Endothelial cell (in vitro differentiated cells): ENCODE data around the gene TM4SF20. TPM values are rescaled to one million over a fixed set of nuclear protein-coding genes. Genes with fewer than 3 reads are reported as not detected.

Experiments
- DNase-seq: peaks from one replicate; pipeline ENCODE4 v3.0.0; 2021; ENCODE audit warnings: low spot score
- H3K27ac Mint-ChIP-seq: one replicate; pipeline ENCODE4 v1.8.0; 2021; ENCODE audit warnings: mixed read lengths, inconsistent platforms; ENCODE audit not compliant: unreplicated experiment
- H3K27me3 Mint-ChIP-seq: one replicate; pipeline ENCODE4 v1.8.0; 2021; ENCODE audit warnings: mild to moderate bottlenecking, moderate library complexity, mixed read lengths, inconsistent platforms; ENCODE audit not compliant: unreplicated experiment
- H3K36me3 Mint-ChIP-seq: one replicate; pipeline ENCODE4 v1.8.0; 2021; ENCODE audit warnings: mild to moderate bottlenecking, low read depth, mixed read lengths, inconsistent platforms; ENCODE audit not compliant: unreplicated experiment
- H3K4me1 Mint-ChIP-seq: one replicate; pipeline ENCODE4 v1.8.0; 2021; ENCODE audit warnings: mild to moderate bottlenecking, mixed read lengths, inconsistent platforms; ENCODE audit not compliant: unreplicated experiment
- H3K4me3 Mint-ChIP-seq: one replicate; pipeline ENCODE4 v1.8.0; 2021; ENCODE audit warnings: mild to moderate bottlenecking, mixed read lengths, inconsistent platforms; ENCODE audit not compliant: unreplicated experiment
- H3K9me3 Mint-ChIP-seq: one replicate; pipeline ENCODE4 v1.8.0; 2021; ENCODE audit warnings: mixed read lengths, inconsistent platforms; ENCODE audit not compliant: unreplicated experiment
- total RNA-seq: library from RNA; stranded (reverse); fragmentation: NEBNext Ultra II Directional; extraction: Animal tissue kit (Norgen Biotek cat#: 25700); gene quantifications from one replicate; pipeline ENCODE4 v1.2.1, GENCODE V29; 2021; ENCODE audit not compliant: unreplicated experiment
- TF ChIP-seq, protein P1 (sequence below): fragments of 200-600 bp; sonication (generic); IDR thresholded peaks from one replicate; pipeline ENCODE4 v1.5.0; 2021; ENCODE audit warnings: antibody characterized with exemption; ENCODE audit not compliant: unreplicated experiment

The TM4SF20 gene
- total RNA-seq, 1 donor from 2014 or later: not detected

DNA sequence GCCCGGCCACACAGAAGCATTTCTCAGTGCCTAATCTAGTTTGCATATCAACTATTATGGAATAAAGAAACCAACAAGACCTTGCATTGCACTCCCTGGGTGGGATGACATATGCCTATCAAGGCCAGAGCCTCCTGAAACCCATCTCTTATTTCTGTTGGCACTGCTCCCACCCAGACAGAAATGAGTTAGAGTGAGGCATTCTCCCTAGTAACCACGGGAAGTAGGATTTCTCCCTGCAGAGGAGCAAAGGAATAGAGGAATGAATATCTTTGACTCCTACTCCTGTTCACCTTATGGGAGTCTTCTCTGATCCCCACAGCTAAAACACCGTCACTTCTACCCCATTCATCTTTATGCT lies 32.9 kb upstream of the TM4SF20 start:
- Mint-ChIP-seq H3K9me3 (no peaks in the 10 kb centered on the region), H3K4me3 (no peak overlapping the region)

DNA sequence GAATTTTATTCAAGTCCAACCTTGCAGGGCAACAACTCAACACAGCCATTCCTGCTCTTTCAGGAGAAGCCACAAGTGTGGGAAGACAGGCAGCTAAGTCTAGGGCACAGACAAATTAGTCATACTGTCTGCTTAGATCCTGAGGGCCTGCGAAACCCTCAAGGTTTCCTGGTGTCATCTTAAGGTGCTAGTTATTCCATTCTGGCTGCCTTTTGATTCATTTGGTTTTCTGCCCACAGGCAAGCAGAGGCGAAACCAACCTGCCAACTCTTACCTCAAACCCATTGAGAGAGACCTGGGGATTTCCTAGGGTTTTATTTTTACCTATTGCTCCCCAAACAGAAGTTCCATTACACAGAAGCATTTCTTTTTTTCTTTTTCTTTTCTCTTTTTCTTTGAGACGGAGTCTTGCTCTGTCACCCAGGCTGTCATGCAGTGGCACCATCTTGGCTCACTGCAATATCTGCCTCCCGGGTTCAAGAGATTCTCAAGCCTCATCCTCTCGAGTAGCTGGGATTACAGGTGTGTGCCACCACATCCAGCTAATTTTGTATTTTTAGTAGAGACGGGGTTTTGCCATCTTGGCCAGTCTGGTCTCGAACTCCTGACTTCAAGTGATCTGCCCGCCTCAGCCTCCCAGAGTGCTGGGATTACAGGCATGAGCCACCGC lies 32.3 kb upstream of the TM4SF20 start:
- no peak overlapping the region for H3K4me3 Mint-ChIP-seq
- no peak for DNase-seq
- no peaks in the 10 kb centered on the region for H3K36me3 Mint-ChIP-seq
- H3K27ac Mint-ChIP-seq: no peak overlapping the region
- no peaks in the 10 kb centered on the region for H3K4me1 Mint-ChIP-seq
- H3K9me3 Mint-ChIP-seq: no peaks in the 10 kb centered on the region
- TF ChIP-seq, protein P1, sequence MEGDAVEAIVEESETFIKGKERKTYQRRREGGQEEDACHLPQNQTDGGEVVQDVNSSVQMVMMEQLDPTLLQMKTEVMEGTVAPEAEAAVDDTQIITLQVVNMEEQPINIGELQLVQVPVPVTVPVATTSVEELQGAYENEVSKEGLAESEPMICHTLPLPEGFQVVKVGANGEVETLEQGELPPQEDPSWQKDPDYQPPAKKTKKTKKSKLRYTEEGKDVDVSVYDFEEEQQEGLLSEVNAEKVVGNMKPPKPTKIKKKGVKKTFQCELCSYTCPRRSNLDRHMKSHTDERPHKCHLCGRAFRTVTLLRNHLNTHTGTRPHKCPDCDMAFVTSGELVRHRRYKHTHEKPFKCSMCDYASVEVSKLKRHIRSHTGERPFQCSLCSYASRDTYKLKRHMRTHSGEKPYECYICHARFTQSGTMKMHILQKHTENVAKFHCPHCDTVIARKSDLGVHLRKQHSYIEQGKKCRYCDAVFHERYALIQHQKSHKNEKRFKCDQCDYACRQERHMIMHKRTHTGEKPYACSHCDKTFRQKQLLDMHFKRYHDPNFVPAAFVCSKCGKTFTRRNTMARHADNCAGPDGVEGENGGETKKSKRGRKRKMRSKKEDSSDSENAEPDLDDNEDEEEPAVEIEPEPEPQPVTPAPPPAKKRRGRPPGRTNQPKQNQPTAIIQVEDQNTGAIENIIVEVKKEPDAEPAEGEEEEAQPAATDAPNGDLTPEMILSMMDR: no peak
- peaks cover 2% of the 10 kb centered on the region for H3K27me3 Mint-ChIP-seq

More for the DNA sequence above, 32.9 kb upstream of the TM4SF20 start:
- no peak overlapping the region for H3K27ac Mint-ChIP-seq
- TF ChIP-seq, protein P1: no peak
- DNase-seq: no peak
- no peaks in the 10 kb centered on the region for H3K36me3 Mint-ChIP-seq
- H3K4me1 Mint-ChIP-seq: no peaks in the 10 kb centered on the region
- H3K27me3 Mint-ChIP-seq: peaks cover 2% of the 10 kb centered on the region

DNA sequence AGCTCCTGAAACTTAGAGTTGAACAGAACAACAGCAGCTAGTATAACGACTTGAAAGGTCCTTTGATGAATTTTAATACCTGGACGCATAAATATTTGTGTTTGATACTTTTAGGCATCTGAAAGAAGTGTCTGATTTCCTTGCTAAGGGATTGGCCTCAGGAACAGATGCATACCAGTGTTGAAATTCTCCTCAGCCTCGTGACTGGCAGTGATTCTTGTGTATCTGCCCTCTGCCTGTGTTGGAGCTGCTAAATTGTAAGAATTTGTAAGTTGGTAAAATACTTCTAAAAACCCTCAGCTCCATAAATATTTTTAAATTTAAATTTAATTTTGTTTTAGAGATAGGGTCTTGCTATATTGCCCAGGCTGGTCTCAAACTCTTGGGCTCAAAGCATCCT lies 31.1 kb upstream of the TM4SF20 start:
- no peaks in the 10 kb centered on the region for H3K9me3 Mint-ChIP-seq
- no peak overlapping the region for H3K27ac Mint-ChIP-seq
- H3K36me3 Mint-ChIP-seq: no peaks in the 10 kb centered on the region
- no peak for DNase-seq
- no peak overlapping the region for H3K4me3 Mint-ChIP-seq
- TF ChIP-seq, protein P1: no peak
- H3K4me1 Mint-ChIP-seq: no peaks in the 10 kb centered on the region
- peaks cover 2% of the 10 kb centered on the region for H3K27me3 Mint-ChIP-seq

DNA sequence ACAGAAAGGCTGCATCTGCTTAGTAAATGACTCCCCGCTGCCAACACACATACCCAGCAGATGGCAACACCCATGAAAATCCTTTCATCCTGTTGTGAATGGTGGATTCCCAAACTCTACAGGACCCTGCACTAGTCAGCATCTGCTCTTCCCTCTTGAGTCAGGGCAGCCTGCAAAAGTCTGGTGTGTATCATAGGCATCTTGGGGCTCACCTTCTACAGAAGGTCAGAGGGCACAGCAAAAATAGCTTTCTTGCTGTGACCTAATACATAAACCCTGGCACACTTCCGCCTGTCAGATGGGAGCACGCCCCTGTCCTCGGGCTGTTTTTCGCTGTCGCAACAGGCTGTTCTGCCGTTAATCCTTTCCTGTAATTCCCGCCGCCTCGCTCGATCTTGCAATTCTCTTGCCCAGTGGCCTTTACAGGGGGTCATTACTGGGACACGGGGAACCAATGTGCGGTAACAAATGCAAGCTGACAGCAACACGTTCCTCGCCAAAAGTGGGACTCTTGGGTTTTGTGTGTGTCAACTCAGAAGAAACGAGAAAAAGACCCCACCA lies 28.6 kb upstream of the TM4SF20 start:
- H3K36me3 Mint-ChIP-seq: no peaks in the 10 kb centered on the region
- H3K27ac Mint-ChIP-seq: no peak overlapping the region

More for the DNA sequence above, 28.6 kb upstream of the TM4SF20 start:
- no peak overlapping the region for H3K4me3 Mint-ChIP-seq
- H3K9me3 Mint-ChIP-seq: no peaks in the 10 kb centered on the region
- no peaks in the 10 kb centered on the region for H3K4me1 Mint-ChIP-seq
- peaks cover 2% of the 10 kb centered on the region for H3K27me3 Mint-ChIP-seq
- no peak for DNase-seq
- TF ChIP-seq, protein P1: no peak
